Stimulated activated CD4-positive, alpha-beta T cell treated with anti-CD3 and anti-CD28 coated beads, TNF-alpha, amount 100 ng/mL, for 24 hours (primary cell): ENCODE measurements around the gene PACRGL.
"Not testable (repeated sequence)": the region's sequence is repeated elsewhere in the genome, so short reads cannot be mapped to it uniquely, and the experiment has no call there.

Source experiments
- DNase-seq, 3 experiments: peaks; one replicate each; pipeline ENCODE4 v3.0.0-alpha.2; 2020; ENCODE audit warnings: low read depth in 3 of 3

The PACRGL gene

DNA sequence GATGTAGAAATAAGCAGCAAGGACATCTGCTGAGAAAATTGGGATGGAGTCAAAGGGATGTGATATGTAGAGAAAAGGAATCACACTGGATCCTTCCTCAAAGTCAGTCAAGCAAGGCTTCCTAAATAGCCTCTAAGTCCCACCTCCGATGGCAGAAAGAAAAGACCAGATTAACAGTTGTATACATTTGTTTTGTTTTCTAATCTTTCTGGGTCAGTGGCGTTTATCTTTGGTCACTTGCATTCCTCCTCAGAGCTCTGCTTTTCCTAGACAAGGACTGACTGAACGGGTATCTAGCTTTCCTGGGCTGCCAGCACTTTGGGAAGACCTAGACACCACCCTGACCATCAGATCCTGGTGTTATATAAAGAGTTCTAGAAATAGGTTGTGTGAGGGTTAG lies 23.2 kb downstream of the PACRGL start:
- DNase-seq = no peak

DNA sequence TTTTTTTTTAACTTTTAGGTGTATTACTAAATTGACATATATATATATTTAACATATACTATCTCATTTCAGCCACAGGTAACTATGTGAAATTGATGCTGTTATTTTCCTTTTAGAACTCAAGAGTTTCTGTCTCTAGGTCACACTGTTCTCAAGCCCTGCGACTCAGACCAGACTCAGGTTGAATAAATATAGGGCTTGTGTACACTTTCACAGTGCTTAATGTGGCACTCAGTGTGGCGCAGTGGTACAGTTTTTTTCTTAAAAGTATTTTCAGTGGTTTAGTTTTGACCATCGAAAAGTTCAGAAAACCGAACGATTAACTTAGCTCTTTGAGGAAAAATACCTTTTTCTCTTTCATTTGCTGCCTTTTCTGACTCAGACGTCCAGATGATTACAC lies 24.7 kb downstream of the PACRGL start:
- no peak for DNase-seq

DNA sequence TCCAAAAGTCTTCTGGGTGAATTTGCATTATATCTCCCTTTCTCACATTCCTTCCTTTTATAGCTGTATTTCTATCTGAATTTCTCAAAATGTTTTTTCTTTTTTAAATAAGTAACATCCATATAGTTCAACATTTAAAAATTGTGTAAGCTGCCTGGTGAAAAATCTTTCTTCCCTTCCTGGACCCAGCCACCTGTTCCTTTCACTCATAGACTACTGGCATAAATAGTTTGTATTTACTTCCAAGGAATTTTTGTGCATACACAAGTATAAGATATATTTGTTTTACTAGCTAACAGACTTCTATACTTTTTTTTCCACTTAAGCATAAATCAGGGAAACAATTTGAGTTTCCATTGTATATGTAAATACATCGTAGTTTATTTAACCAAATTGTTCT lies 35.7 kb downstream of the PACRGL start:
- no peak for DNase-seq

DNA sequence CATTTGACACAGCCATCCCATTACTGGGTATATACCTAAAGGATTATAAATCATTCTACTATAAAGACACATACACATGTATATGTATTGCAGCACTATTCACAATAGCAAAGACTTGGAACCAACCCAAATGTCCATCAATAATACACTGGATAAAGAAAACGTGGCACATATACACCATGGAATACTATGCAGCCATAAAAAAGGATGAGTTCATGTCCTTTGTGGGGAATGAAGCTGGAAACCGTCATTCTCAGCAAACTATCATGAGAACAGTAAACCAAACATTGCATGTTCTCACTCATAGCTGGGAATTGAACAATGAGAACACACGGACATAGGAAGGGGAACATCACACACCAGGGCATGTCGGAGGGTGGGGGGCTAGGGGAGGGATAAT lies 45.7 kb downstream of the PACRGL start:
- not testable (repeated sequence) for DNase-seq

DNA sequence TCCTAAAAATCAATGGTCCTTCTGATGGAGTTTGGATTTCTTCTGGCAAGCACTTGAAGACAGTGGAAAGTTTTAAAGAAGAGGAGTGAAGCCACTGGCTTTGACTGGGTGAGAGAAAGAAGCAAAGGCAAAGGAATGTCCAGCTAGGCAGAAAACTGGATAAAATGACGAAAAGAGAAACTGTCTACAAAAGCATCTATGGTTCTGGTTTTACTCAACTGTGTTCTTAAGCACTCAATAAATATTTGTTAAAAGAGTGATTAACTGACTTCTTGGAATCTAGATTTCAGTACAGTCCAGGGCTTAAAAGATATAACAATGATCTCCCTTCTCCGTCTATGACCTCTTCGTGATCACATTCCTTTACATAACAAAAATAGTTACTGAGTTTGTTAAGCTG lies 52.4 kb downstream of the PACRGL start:
- DNase-seq = no peak

DNA sequence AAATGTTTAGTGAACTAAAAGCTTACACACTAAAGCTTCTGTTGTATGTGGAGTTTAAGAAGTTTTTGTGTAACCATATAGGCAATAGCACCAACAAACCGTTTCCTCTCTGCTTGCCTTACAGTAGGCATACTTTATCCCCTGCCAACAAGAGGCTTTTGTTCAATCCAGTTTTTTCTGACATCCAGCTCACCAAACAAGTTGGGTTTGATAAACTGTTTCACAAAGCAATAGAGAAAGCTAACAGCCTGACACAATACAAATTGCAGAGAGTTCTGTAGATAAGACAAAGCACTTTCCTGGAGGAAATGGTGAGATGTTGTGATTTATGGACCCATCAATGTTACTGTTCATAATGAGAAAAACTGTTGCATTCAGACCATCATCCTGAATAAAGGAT lies 53.8 kb downstream of the PACRGL start:
- DNase-seq = no peak

GRCh38 chr4:20760053-20760452 lies 59.8 kb downstream of the PACRGL start:
- DNase-seq = no peak

GRCh38 chr4:20761382-20761781 lies 61.1 kb downstream of the PACRGL start:
- DNase-seq = no peak

DNA sequence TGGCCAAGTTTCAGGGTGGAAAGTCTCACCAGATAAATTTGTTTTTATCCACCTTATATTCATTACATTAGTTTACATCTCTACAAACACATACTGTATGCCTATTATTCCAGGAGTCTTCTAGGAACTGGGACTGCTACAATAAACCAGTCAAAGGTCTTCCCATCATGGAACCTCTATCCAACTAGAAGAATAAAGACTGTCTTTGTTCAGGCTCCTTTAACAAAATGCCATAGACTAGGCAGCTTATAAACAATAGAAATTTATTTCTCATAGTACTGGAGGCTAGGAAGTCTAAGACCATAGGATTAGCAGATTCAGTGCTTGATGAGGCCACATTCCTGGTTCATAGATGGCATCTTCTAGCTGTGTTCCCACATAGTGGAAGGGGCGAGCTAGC lies 61.6 kb downstream of the PACRGL start:
- no peak for DNase-seq

GRCh38 chr4:20764366-20764992 lies 64.2 kb downstream of the PACRGL start:
- DNase-seq = no peak

DNA sequence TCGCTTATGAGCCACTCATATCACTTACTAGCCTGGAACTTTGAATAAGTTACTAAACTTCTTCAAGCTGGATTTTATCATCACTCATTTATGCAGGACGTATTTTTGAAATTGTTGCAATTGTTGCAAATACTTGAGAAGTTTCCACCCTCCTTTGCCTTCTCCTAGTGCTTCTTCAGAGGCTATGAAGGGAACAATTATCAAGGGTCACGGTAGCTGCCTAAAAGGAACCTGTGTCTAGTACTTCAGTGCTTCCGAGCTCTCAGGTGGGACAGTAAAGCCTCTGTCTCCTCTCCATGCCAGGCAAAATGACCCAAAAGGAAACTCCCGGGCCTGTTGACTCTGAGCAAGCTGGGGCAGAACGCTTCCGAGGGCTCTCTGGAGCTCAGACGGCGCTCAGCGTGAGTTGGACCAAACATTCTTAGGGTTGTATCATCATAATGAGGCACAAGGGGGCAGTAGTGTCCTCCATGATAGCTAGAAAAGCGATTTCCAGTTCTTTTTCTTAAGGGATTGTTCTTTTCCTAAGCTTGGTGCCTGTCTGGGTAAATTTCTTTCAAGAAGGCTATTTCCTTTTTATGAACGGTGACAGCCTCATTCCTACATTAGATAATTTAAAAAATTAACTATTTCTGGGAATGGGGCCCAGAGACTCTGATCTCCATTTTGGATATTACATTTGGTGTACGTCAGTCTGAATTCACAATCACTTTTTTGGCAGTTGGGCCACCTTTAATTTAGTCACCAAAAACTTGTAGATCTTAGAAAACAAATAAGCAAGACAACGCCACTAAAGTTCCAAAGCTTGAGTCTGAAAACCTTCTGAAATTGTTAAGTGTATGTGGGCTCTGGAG lies 73.1 kb downstream of the PACRGL start:
- peak in 2 of 3 experiments; percentile 0 to 4 for DNase-seq

DNA sequence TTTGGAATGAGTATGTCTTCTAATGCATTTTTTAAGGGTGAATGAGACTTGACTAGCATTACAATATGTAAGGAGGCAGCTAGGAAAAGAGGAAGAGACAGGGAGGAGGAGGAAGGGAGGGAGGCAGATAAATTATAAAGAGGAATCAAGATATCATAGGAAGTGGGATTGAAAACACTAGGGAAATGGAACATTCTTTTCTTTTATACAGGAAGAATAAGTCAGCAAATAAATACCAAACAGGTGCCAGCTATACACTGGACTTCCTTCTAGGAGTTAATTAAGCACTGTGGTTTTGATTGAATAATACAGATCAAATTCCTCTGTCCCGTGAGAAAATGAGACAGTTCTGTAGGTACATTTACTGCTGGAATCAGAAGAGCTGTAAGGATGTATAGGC lies 78.6 kb downstream of the PACRGL start:
- DNase-seq = no peak

DNA sequence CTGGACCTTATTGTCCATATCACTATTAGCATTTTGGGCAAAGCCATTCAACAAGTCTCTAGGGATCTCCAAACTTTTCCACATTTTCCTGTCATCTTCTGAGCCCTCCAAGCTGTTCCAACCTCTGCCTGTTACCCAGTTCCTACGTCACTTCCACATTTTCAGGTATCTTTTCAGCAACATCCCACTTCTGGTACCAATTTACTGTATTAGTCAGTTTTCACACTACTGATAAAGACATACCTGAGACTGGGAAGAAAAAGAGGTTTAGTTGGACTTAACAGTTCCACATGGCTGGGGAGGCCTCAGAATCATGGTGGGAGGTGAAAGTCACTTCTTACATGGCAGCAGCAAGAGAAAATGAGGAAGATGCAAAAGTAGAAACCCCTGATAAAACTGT lies 82.9 kb downstream of the PACRGL start:
- DNase-seq = not testable (repeated sequence)

GRCh38 chr4:20787940-20788665 lies 87.8 kb downstream of the PACRGL start:
- DNase-seq = no peak
